Transverse colon (tissue), 4 donors: ENCODE data around the gene DNAJC18. TPM values are rescaled to one million over a fixed set of nuclear protein-coding genes. Genes with fewer than 3 reads are reported as not detected.
"Not testable (repeated sequence)": the region's sequence is repeated elsewhere in the genome, so short reads cannot be mapped to it uniquely, and the experiment has no call there.

Experiments
- DNase-seq: peaks from one replicate; pipeline ENCODE4 v3.0.0-alpha.2; 2019
- H3K27ac ChIP-seq, 4 donors: fragments of 200-600 bp; sonication (generic); 2 replicates each; pipeline ENCODE4 v1.5.1; 2016 to 2018; ENCODE audit warnings: inconsistent platforms in 4 of 4
- H3K27me3 ChIP-seq: fragments of 200-600 bp; sonication (generic); 2 replicates; pipeline ENCODE4 v1.5.1; 2017; ENCODE audit warnings: inconsistent platforms
- H3K36me3 ChIP-seq, 4 donors: fragments of 200-600 bp; sonication (generic); 2 replicates each; pipeline ENCODE4 v1.5.1; 2017 to 2019; ENCODE audit warnings: inconsistent platforms in 4 of 4
- H3K4me1 ChIP-seq, 4 donors: fragments of 200-600 bp; sonication (generic); 2 replicates each; pipeline ENCODE4 v1.5.1; 2017 to 2020; ENCODE audit warnings: inconsistent platforms in 4 of 4
- H3K4me3 ChIP-seq, 4 donors: fragments of 200-600 bp; sonication (generic); 1 replicate in 1 of 4; 2 replicates in 3 of 4; pipeline versions ENCODE4 v1.5.1 to v1.6.1; 2017 to 2019; ENCODE audit warnings: inconsistent platforms in 4 of 4
- H3K9me3 ChIP-seq, 2 donors: fragments of 200-600 bp; sonication (generic); 2 replicates each; pipeline ENCODE4 v1.5.1; 2017 to 2019; ENCODE audit warnings: inconsistent platforms in 2 of 2
- CTCF ChIP-seq, 5 experiments: fragments of 200-600 bp in 3 of 5; fragments of 450-650 bp in 2 of 5; sonication (generic) in 3 of 5; IDR thresholded peaks; 1 replicate in 2 of 5; 2 replicates in 3 of 5; pipeline ENCODE4 v1.5.1; 2016 to 2017; ENCODE audit warnings: antibody characterized with exemption in 5 of 5, inconsistent platforms in 3 of 5, mild to moderate bottlenecking in 2 of 5, moderate library complexity in 1 of 5
- EP300 ChIP-seq: sonication (generic); formaldehyde crosslinking; IDR thresholded peaks from one replicate; pipeline ENCODE4 v1.6.1; 2017; ENCODE audit warnings: antibody characterized with exemption, low read depth
- POLR2A ChIP-seq: fragments of 450-650 bp; IDR thresholded peaks from one replicate; pipeline ENCODE4 v1.6.1; 2016; ENCODE audit warnings: antibody characterized with exemption, mild to moderate bottlenecking, moderate library complexity
- POLR2AphosphoS5 ChIP-seq, 3 donors: sonication (generic); formaldehyde crosslinking; IDR thresholded peaks; one replicate each; pipeline ENCODE4 v1.6.1; 2016; ENCODE audit warnings: antibody characterized with exemption in 3 of 3
- WGBS, 2 donors: methylation state at CpG; one replicate each; pipeline ENCODE4 v1.1.5; 2018; ENCODE audit warnings: low coverage in 1 of 2; 5-methylcytosine and 5-hydroxymethylcytosine counted together
- in situ Hi-C, 4 donors: fragments of 200-750 bp; cut with MboI; loops; one replicate each; pipeline versions ENCODE4 v1.15.0 to v1.15.1; 2017; ENCODE audit warnings: low sequenced_read_pairs in 3 of 4, low pct_ligation_motif_present in 1 of 4, low pct_unique_long_range_greater_than_20kb in 1 of 4
- intact Hi-C: fragments of 100-400 bp; cut with DNase I; formaldehyde crosslinking; loops from one replicate; pipeline ENCODE4 v1.15.1; 2023; ENCODE audit warnings: low total_unique reads
- total RNA-seq, 4 donors: library from RNA; depleted of rRNA; stranded (reverse); fragments of >200 nt; gene quantifications; one replicate each; pipeline ENCODE4 v1.1.0, GENCODE V29; 2016

Gene DNAJC18
- total RNA-seq, 4 donors from 2014 or later = 0.37 to 3.8 (median 3.2) TPM

- DNase-seq = no peak
- 78 to 96% methylated on average over 4 to 5 of the region's 5 CpGs for WGBS, 2 donors
- no peak overlapping the region for H3K27ac ChIP-seq
These were observed 7.8 kb upstream of the DNAJC18 start for GRCh38 chr5:139446956-139447779.

GRCh38 chr5:139445325-139446170, 6.2 kb upstream of the DNAJC18 start:
- Histone ChIP-seq H3K4me1 (no peaks in the 10 kb centered on the region), H3K27me3 (no peaks in the 10 kb centered on the region), H3K4me3 (no peak overlapping the region), H3K36me3 (no peaks in the 10 kb centered on the region), H3K27ac (no peak overlapping the region), H3K9me3 (no peaks in the 10 kb centered on the region)
- WGBS, 2 donors = 41 to 63% methylated on average over 3 to 7 of the region's 7 CpGs
- in situ Hi-C loops = loop anchor here in 1 of 4 donors (25.0 kb wide), 1 partner anchor 317 kb away; no protein-coding TSS in a partner anchor
- intact Hi-C loops = no loop called here
- no peak for TF ChIP-seq CTCF (IDR thresholded peaks at IDR 0.05)
- no peak for TF ChIP-seq POLR2A
- no peak for TF ChIP-seq POLR2AphosphoS5 (IDR thresholded peaks at IDR 0.05)
- no peak for TF ChIP-seq EP300
- DNase-seq = no peak

More at GRCh38 chr5:139446956-139447779, 7.8 kb upstream of the DNAJC18 start:
- TF ChIP-seq CTCF (IDR thresholded peaks at IDR 0.05) = no peak
- TF ChIP-seq POLR2A = no peak
- TF ChIP-seq EP300 = no peak
- no peak for TF ChIP-seq POLR2AphosphoS5 (IDR thresholded peaks at IDR 0.05)
- no peaks in the 10 kb centered on the region for H3K9me3 ChIP-seq
- no peak overlapping the region for H3K4me3 ChIP-seq
- H3K4me1 ChIP-seq = no peaks in the 10 kb centered on the region
- no peaks in the 10 kb centered on the region for H3K36me3 ChIP-seq
- in situ Hi-C loops = loop anchor here in 1 of 4 donors (25.0 kb wide), 1 partner anchor 315 kb away; no protein-coding TSS in a partner anchor
- intact Hi-C loops = no loop called here
- no peaks in the 10 kb centered on the region for H3K27me3 ChIP-seq

GRCh38 chr5:139443831-139444453, 4.6 kb upstream of the DNAJC18 start:
- H3K36me3 ChIP-seq = no peaks in the 10 kb centered on the region
- no peaks in the 10 kb centered on the region for H3K9me3 ChIP-seq
- no peak overlapping the region for H3K4me3 ChIP-seq
- no peak for DNase-seq
- H3K27ac ChIP-seq = no peak overlapping the region
- no peaks in the 10 kb centered on the region for H3K27me3 ChIP-seq
- intact Hi-C loops (no loop called here), in situ Hi-C loops (loop anchor here in 1 of 4 donors (25.0 kb wide), 1 partner anchor 318 kb away; no protein-coding TSS in a partner anchor)
- TF ChIP-seq POLR2AphosphoS5 (IDR thresholded peaks at IDR 0.05) = no peak
- TF ChIP-seq EP300 = no peak
- TF ChIP-seq POLR2A = no peak
- TF ChIP-seq CTCF (IDR thresholded peaks at IDR 0.05) = no peak
- H3K4me1 ChIP-seq = peaks cover under 1 to 7% (median 5%) of the 10 kb centered on the region in 4 donors
- 75 to 80% methylated on average over 1 to 4 of the region's 4 CpGs for WGBS, 2 donors

GRCh38 chr5:139440416-139440815, 1.1 kb upstream of the DNAJC18 start:
- H3K27me3 ChIP-seq, DNase-seq, H3K9me3 ChIP-seq, intact Hi-C loops, H3K27ac ChIP-seq, H3K36me3 ChIP-seq, H3K4me3 ChIP-seq: not testable (repeated sequence)
- in situ Hi-C loops = loop anchor here in 1 of 4 donors (25.0 kb wide), 1 partner anchor 322 kb away; no protein-coding TSS in a partner anchor
- H3K4me1 ChIP-seq = peaks cover 3 to 14% (median 9%) of the 10 kb centered on the region in 4 donors
- WGBS, 2 donors = 96 to 100% methylated on average over 2 to 17 of the region's 17 CpGs
